Measurements from ENCODE around the gene ITSN2.

ITSN2 gene

GRCh38 chr2:24233321-24233720 lies 127.0 kb downstream of the ITSN2 start:
- DNase-seq (ENCODE audit: low read depth), result no peak

GRCh38 chr2:24231461-24231881 lies 128.9 kb downstream of the ITSN2 start:
- peak; percentile 4 for DNase-seq (ENCODE audit: low read depth)

More at GRCh38 chr2:24233321-24233720, 127.0 kb downstream of the ITSN2 start:
- H3K4me3 ChIP-seq (ENCODE audit: low read depth, low read length), result no peak overlapping the region

GRCh38 chr2:24228470-24228869 lies 131.9 kb downstream of the ITSN2 start:
- DNase-seq (ENCODE audit: low read depth), result no peak
- no peak overlapping the region for H3K4me3 ChIP-seq (ENCODE audit: low read depth, low read length)

More at GRCh38 chr2:24231461-24231881, 128.9 kb downstream of the ITSN2 start:
- no peak overlapping the region for H3K4me3 ChIP-seq (ENCODE audit: low read depth, low read length)

GRCh38 chr2:24225499-24226242 lies 134.7 kb downstream of the ITSN2 start:
- no peak for DNase-seq (ENCODE audit: low read depth)
- H3K4me3 ChIP-seq (ENCODE audit: low read depth, low read length), result no peak overlapping the region

GRCh38 chr2:24222946-24223345 lies 137.4 kb downstream of the ITSN2 start:
- no peak overlapping the region for H3K4me3 ChIP-seq (ENCODE audit: low read depth, low read length)
- DNase-seq (ENCODE audit: low read depth), result no peak

GRCh38 chr2:24221343-24222050 lies 138.8 kb downstream of the ITSN2 start:
- no peak for DNase-seq (ENCODE audit: low read depth)
- H3K4me3 ChIP-seq (ENCODE audit: low read depth, low read length), result no peak overlapping the region

- DNase-seq (ENCODE audit: low read depth), result no peak
- no peak overlapping the region for H3K4me3 ChIP-seq (ENCODE audit: low read depth, low read length)
Observed at GRCh38 chr2:24220554-24221291, 139.6 kb downstream of the ITSN2 start.

GRCh38 chr2:24214880-24215279 lies 145.5 kb downstream of the ITSN2 start:
- H3K4me3 ChIP-seq (ENCODE audit: low read depth, low read length), result no peak overlapping the region
- DNase-seq (ENCODE audit: low read depth), result no peak

GRCh38 chr2:24211408-24211807 lies 148.9 kb downstream of the ITSN2 start:
- DNase-seq (ENCODE audit: low read depth), result no peak
- no peak overlapping the region for H3K4me3 ChIP-seq (ENCODE audit: low read depth, low read length)

- no peak overlapping the region for H3K4me3 ChIP-seq (ENCODE audit: low read depth, low read length)
- no peak for DNase-seq (ENCODE audit: low read depth)
Observed at GRCh38 chr2:24210723-24211122, 149.6 kb downstream of the ITSN2 start.

GRCh38 chr2:24210106-24210455 lies 150.3 kb downstream of the ITSN2 start:
- DNase-seq (ENCODE audit: low read depth), result no peak
- H3K4me3 ChIP-seq (ENCODE audit: low read depth, low read length), result no peak overlapping the region

GRCh38 chr2:24209389-24210105 lies 150.8 kb downstream of the ITSN2 start:
- H3K4me3 ChIP-seq (ENCODE audit: low read depth, low read length), result no peak overlapping the region
- DNase-seq (ENCODE audit: low read depth), result no peak

- no peak overlapping the region for H3K4me3 ChIP-seq (ENCODE audit: low read depth, low read length)
- DNase-seq (ENCODE audit: low read depth), result no peak
Observed at GRCh38 chr2:24208490-24208889, 151.8 kb downstream of the ITSN2 start.

- DNase-seq (ENCODE audit: low read depth), result no peak
- no peak overlapping the region for H3K4me3 ChIP-seq (ENCODE audit: low read depth, low read length)
Observed at GRCh38 chr2:24207359-24207758, 153.0 kb downstream of the ITSN2 start.

GRCh38 chr2:24206714-24207113 lies 153.6 kb downstream of the ITSN2 start:
- H3K4me3 ChIP-seq (ENCODE audit: low read depth, low read length), result no peak overlapping the region
- no peak for DNase-seq (ENCODE audit: low read depth)

- no peak overlapping the region for H3K4me3 ChIP-seq (ENCODE audit: low read depth, low read length)
- DNase-seq (ENCODE audit: low read depth), result no peak
Observed at GRCh38 chr2:24206242-24206641, 154.1 kb downstream of the ITSN2 start.

- no peak overlapping the region for H3K4me3 ChIP-seq (ENCODE audit: low read depth, low read length)
- no peak for DNase-seq (ENCODE audit: low read depth)
Observed at GRCh38 chr2:24205131-24205530, 155.2 kb downstream of the ITSN2 start.

- DNase-seq (ENCODE audit: low read depth), result no peak
- H3K4me3 ChIP-seq (ENCODE audit: low read depth, low read length), result no peak overlapping the region
Observed at GRCh38 chr2:24204505-24204904, 155.8 kb downstream of the ITSN2 start.

GRCh38 chr2:24203787-24204150 lies 156.6 kb downstream of the ITSN2 start:
- no peak for DNase-seq (ENCODE audit: low read depth)
- H3K4me3 ChIP-seq (ENCODE audit: low read depth, low read length), result no peak overlapping the region

All from skeletal muscle cell (primary cell).